HEK293 (cell line): ENCODE measurements around the gene MKNK2.
A peak's percentile ranks its signal among the peaks of the same experiment; 100 is the strongest.

Source experiments
- KLF1 ChIP-seq: fragments of 450-650 bp; formaldehyde crosslinking; IDR thresholded peaks from 2 replicates; pipeline ENCODE4 v1.5.1; 2016; ENCODE audit warnings: missing biosample characterization, missing genetic modification characterization
- KLF17 ChIP-seq: fragments of 450-650 bp; formaldehyde crosslinking; IDR thresholded peaks from 2 replicates; pipeline ENCODE4 v1.5.1; 2016; ENCODE audit warnings: missing biosample characterization, missing genetic modification characterization
- KLF9 ChIP-seq: fragments of 450-650 bp; formaldehyde crosslinking; IDR thresholded peaks from 2 replicates; pipeline ENCODE4 v1.5.1; 2016; ENCODE audit warnings: missing biosample characterization, missing genetic modification characterization, low read depth
- MEIS1 ChIP-seq: sonication (generic); formaldehyde crosslinking; IDR thresholded peaks from 2 replicates; pipeline ENCODE4 v1.8.1; 2022; ENCODE audit warnings: missing genetic modification reagents, mild to moderate bottlenecking, borderline replicate concordance
- SP3 ChIP-seq: fragments of 450-650 bp; formaldehyde crosslinking; IDR thresholded peaks from 2 replicates; pipeline ENCODE4 v1.5.1; 2016; ENCODE audit warnings: missing biosample characterization, missing genetic modification characterization
- ZNF114 ChIP-seq: fragments of 450-650 bp; formaldehyde crosslinking; IDR thresholded peaks from 2 replicates; pipeline ENCODE4 v1.5.0; 2017; ENCODE audit warnings: missing biosample characterization, missing genetic modification characterization
- ZNF19 ChIP-seq: fragments of 450-650 bp; formaldehyde crosslinking; IDR thresholded peaks from 2 replicates; pipeline ENCODE4; 2016; ENCODE audit warnings: missing biosample characterization, missing genetic modification characterization, low read depth
- ZNF341 ChIP-seq: fragments of 450-650 bp; formaldehyde crosslinking; IDR thresholded peaks from 2 replicates; pipeline ENCODE4; 2016; ENCODE audit warnings: low read depth, missing biosample characterization, missing genetic modification characterization
- ZNF433 ChIP-seq: fragments of 450-650 bp; formaldehyde crosslinking; IDR thresholded peaks from 2 replicates; pipeline ENCODE4 v1.5.1; 2016; ENCODE audit warnings: missing biosample characterization, missing genetic modification characterization, low read depth
- ZNF549 ChIP-seq: fragments of 450-650 bp; IDR thresholded peaks from 2 replicates; pipeline ENCODE4 v1.5.1; 2018; ENCODE audit warnings: missing biosample characterization, missing genetic modification characterization, mild to moderate bottlenecking, inconsistent platforms, moderate library complexity
- ZNF560 ChIP-seq: fragments of 450-650 bp; formaldehyde crosslinking; IDR thresholded peaks from 2 replicates; pipeline ENCODE4 v1.5.1; 2017; ENCODE audit warnings: missing biosample characterization, missing genetic modification characterization, borderline replicate concordance
- ZNF596 ChIP-seq: fragments of 450-650 bp; IDR thresholded peaks from 2 replicates; pipeline ENCODE4 v1.5.0; 2018; ENCODE audit warnings: missing biosample characterization, mild to moderate bottlenecking, missing genetic modification characterization, moderate library complexity
- ZNF623 ChIP-seq: fragments of 450-650 bp; formaldehyde crosslinking; IDR thresholded peaks from 2 replicates; pipeline ENCODE4 v1.5.1; 2016; ENCODE audit warnings: missing biosample characterization, missing genetic modification characterization
- ZNF654 ChIP-seq: fragments of 450-650 bp; formaldehyde crosslinking; IDR thresholded peaks from 2 replicates; pipeline ENCODE4 v1.5.1; 2016; ENCODE audit warnings: low read depth, missing biosample characterization, missing genetic modification characterization
- ZNF660 ChIP-seq: fragments of 450-650 bp; IDR thresholded peaks from 2 replicates; pipeline ENCODE4 v1.5.1; 2018; ENCODE audit warnings: missing biosample characterization, mild to moderate bottlenecking, missing genetic modification characterization
- ZNF837 ChIP-seq: fragments of 450-650 bp; formaldehyde crosslinking; IDR thresholded peaks from 2 replicates; pipeline ENCODE4 v1.5.1; 2016; ENCODE audit warnings: missing biosample characterization, missing genetic modification characterization
- ZSCAN23 ChIP-seq: fragments of 450-650 bp; formaldehyde crosslinking; IDR thresholded peaks from 2 replicates; pipeline ENCODE4 v1.5.1; 2016; ENCODE audit warnings: missing biosample characterization, missing genetic modification characterization
- ZSCAN5A ChIP-seq: fragments of 450-650 bp; formaldehyde crosslinking; IDR thresholded peaks from 2 replicates; pipeline ENCODE4 v1.5.1; 2016; ENCODE audit warnings: missing biosample characterization, missing genetic modification characterization
- TF ChIP-seq, protein P1 (sequence below): fragments of 450-650 bp; formaldehyde crosslinking; IDR thresholded peaks from 2 replicates; pipeline ENCODE4 v1.5.1; 2016; ENCODE audit warnings: missing biosample characterization, missing genetic modification characterization
- TF ChIP-seq, protein P2 (sequence below): fragments of 450-650 bp; formaldehyde crosslinking; IDR thresholded peaks from 2 replicates; pipeline ENCODE4 v1.5.1; 2017; ENCODE audit warnings: missing biosample characterization, missing genetic modification characterization
- TF ChIP-seq, protein P3 (sequence below): fragments of 450-650 bp; formaldehyde crosslinking; IDR thresholded peaks from 2 replicates; pipeline ENCODE4 v1.5.1; 2016; ENCODE audit warnings: missing biosample characterization, missing genetic modification characterization, borderline replicate concordance
- TF ChIP-seq, protein P4 (sequence below): fragments of 450-650 bp; formaldehyde crosslinking; IDR thresholded peaks from 2 replicates; pipeline ENCODE4 v1.5.1; 2016; ENCODE audit warnings: missing biosample characterization, missing genetic modification characterization, low read depth
- TF ChIP-seq, protein P5 (sequence below): fragments of 450-650 bp; formaldehyde crosslinking; IDR thresholded peaks from 2 replicates; pipeline ENCODE4 v1.5.1; 2017; ENCODE audit warnings: missing biosample characterization, missing genetic modification characterization

The MKNK2 gene

GRCh38 chr19:2034729-2035589 lies 16.1 kb downstream of the MKNK2 start (continued):
- TF ChIP-seq KLF1 (tag by site-specific recombination) (peak; percentile 88), ZNF341 (tag by site-specific recombination) (no peak), ZNF596 (tag by site-specific recombination) (no peak), ZNF19 (tag by site-specific recombination) (no peak), SP3 (tag by site-specific recombination) (peak; percentile 80), MEIS1 (no peak), ZNF654 (tag by site-specific recombination) (no peak), ZNF660 (tag by site-specific recombination) (no peak), ZNF114 (tag by site-specific recombination) (no peak), ZNF623 (tag by site-specific recombination) (no peak), ZNF560 (tag by site-specific recombination) (no peak), ZNF549 (tag by site-specific recombination) (no peak), ZNF433 (tag by site-specific recombination) (no peak), ZNF837 (tag by site-specific recombination) (no peak), ZSCAN5A (tag by site-specific recombination) (no peak), ZSCAN23 (tag by site-specific recombination) (no peak), KLF17 (tag by site-specific recombination) (no peak), KLF9 (peak; percentile 30; the same call in 1 of the 2 replicates)
- TF ChIP-seq, protein P1, sequence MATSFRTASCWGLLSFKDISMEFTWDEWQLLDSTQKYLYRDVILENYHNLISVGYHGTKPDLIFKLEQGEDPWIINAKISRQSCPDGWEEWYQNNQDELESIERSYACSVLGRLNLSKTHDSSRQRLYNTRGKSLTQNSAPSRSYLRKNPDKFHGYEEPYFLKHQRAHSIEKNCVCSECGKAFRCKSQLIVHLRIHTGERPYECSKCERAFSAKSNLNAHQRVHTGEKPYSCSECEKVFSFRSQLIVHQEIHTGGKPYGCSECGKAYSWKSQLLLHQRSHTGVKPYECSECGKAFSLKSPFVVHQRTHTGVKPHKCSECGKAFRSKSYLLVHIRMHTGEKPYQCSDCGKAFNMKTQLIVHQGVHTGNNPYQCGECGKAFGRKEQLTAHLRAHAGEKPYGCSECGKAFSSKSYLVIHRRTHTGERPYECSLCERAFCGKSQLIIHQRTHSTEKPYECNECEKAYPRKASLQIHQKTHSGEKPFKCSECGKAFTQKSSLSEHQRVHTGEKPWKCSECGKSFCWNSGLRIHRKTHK (tag by site-specific recombination), result no peak
- TF ChIP-seq, protein P2, sequence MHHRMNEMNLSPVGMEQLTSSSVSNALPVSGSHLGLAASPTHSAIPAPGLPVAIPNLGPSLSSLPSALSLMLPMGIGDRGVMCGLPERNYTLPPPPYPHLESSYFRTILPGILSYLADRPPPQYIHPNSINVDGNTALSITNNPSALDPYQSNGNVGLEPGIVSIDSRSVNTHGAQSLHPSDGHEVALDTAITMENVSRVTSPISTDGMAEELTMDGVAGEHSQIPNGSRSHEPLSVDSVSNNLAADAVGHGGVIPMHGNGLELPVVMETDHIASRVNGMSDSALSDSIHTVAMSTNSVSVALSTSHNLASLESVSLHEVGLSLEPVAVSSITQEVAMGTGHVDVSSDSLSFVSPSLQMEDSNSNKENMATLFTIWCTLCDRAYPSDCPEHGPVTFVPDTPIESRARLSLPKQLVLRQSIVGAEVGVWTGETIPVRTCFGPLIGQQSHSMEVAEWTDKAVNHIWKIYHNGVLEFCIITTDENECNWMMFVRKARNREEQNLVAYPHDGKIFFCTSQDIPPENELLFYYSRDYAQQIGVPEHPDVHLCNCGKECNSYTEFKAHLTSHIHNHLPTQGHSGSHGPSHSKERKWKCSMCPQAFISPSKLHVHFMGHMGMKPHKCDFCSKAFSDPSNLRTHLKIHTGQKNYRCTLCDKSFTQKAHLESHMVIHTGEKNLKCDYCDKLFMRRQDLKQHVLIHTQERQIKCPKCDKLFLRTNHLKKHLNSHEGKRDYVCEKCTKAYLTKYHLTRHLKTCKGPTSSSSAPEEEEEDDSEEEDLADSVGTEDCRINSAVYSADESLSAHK (tag by site-specific recombination), result no peak
- TF ChIP-seq, protein P3, sequence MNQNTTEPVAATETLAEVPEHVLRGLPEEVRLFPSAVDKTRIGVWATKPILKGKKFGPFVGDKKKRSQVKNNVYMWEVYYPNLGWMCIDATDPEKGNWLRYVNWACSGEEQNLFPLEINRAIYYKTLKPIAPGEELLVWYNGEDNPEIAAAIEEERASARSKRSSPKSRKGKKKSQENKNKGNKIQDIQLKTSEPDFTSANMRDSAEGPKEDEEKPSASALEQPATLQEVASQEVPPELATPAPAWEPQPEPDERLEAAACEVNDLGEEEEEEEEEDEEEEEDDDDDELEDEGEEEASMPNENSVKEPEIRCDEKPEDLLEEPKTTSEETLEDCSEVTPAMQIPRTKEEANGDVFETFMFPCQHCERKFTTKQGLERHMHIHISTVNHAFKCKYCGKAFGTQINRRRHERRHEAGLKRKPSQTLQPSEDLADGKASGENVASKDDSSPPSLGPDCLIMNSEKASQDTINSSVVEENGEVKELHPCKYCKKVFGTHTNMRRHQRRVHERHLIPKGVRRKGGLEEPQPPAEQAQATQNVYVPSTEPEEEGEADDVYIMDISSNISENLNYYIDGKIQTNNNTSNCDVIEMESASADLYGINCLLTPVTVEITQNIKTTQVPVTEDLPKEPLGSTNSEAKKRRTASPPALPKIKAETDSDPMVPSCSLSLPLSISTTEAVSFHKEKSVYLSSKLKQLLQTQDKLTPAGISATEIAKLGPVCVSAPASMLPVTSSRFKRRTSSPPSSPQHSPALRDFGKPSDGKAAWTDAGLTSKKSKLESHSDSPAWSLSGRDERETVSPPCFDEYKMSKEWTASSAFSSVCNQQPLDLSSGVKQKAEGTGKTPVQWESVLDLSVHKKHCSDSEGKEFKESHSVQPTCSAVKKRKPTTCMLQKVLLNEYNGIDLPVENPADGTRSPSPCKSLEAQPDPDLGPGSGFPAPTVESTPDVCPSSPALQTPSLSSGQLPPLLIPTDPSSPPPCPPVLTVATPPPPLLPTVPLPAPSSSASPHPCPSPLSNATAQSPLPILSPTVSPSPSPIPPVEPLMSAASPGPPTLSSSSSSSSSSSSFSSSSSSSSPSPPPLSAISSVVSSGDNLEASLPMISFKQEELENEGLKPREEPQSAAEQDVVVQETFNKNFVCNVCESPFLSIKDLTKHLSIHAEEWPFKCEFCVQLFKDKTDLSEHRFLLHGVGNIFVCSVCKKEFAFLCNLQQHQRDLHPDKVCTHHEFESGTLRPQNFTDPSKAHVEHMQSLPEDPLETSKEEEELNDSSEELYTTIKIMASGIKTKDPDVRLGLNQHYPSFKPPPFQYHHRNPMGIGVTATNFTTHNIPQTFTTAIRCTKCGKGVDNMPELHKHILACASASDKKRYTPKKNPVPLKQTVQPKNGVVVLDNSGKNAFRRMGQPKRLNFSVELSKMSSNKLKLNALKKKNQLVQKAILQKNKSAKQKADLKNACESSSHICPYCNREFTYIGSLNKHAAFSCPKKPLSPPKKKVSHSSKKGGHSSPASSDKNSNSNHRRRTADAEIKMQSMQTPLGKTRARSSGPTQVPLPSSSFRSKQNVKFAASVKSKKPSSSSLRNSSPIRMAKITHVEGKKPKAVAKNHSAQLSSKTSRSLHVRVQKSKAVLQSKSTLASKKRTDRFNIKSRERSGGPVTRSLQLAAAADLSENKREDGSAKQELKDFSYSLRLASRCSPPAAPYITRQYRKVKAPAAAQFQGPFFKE (tag by site-specific recombination), result no peak
- TF ChIP-seq, protein P4, sequence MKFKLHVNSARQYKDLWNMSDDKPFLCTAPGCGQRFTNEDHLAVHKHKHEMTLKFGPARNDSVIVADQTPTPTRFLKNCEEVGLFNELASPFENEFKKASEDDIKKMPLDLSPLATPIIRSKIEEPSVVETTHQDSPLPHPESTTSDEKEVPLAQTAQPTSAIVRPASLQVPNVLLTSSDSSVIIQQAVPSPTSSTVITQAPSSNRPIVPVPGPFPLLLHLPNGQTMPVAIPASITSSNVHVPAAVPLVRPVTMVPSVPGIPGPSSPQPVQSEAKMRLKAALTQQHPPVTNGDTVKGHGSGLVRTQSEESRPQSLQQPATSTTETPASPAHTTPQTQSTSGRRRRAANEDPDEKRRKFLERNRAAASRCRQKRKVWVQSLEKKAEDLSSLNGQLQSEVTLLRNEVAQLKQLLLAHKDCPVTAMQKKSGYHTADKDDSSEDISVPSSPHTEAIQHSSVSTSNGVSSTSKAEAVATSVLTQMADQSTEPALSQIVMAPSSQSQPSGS, result peak; percentile 96
- TF ChIP-seq, protein P5, sequence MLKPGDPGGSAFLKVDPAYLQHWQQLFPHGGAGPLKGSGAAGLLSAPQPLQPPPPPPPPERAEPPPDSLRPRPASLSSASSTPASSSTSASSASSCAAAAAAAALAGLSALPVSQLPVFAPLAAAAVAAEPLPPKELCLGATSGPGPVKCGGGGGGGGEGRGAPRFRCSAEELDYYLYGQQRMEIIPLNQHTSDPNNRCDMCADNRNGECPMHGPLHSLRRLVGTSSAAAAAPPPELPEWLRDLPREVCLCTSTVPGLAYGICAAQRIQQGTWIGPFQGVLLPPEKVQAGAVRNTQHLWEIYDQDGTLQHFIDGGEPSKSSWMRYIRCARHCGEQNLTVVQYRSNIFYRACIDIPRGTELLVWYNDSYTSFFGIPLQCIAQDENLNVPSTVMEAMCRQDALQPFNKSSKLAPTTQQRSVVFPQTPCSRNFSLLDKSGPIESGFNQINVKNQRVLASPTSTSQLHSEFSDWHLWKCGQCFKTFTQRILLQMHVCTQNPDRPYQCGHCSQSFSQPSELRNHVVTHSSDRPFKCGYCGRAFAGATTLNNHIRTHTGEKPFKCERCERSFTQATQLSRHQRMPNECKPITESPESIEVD (tag by site-specific recombination), result no peak
